Adrenal gland (tissue), 12 donors: ENCODE measurements around the gene CDC73. TPM values are rescaled to one million over a fixed set of nuclear protein-coding genes. Genes with fewer than 3 reads are reported as not detected.

Experiments used
- DNase-seq, 7 donors: peaks; one replicate each; pipeline ENCODE4 v3.0.0-alpha.2; 2019 to 2020
- H3K27ac ChIP-seq, 5 donors: fragments of 200-600 bp; sonication (generic) in 4 of 5; 1 replicate in 3 of 5; 2 replicates in 2 of 5; pipeline versions ENCODE4 v1.5.1 to v1.8.0; 2016 to 2020; ENCODE audit warnings: mild to moderate bottlenecking in 1 of 5
- H3K27me3 ChIP-seq: fragments of 200-600 bp; 2 replicates; pipeline ENCODE4 v1.8.0; 2021
- H3K36me3 ChIP-seq, 2 donors: fragments of 200-600 bp; replicated peaks in 1 of 2; 1 replicate in 1 of 2; 2 replicates in 1 of 2; pipeline versions ENCODE4 v1.5.1 to v1.8.0; 2018 to 2022
- H3K4me1 ChIP-seq, 2 donors: fragments of 200-600 bp; replicated peaks in 1 of 2; 1 replicate in 1 of 2; 2 replicates in 1 of 2; pipeline versions ENCODE4 v1.5.1 to v1.8.0; 2018 to 2021
- H3K4me3 ChIP-seq, 4 donors: fragments of 200-600 bp; sonication (generic) in 3 of 4; one replicate each; pipeline ENCODE4 v1.5.1; 2016 to 2018
- H3K9me3 ChIP-seq, 3 donors: fragments of 200-600 bp; sonication (generic) in 1 of 3; replicated peaks in 1 of 3; 1 replicate in 2 of 3; 2 replicates in 1 of 3; pipeline versions ENCODE4 v1.5.1 to v1.8.0; 2016 to 2021
- CTCF ChIP-seq, 6 experiments: fragments of 450-650 bp in 4 of 6; fragments of 200-600 bp in 2 of 6; sonication (generic) in 1 of 6; IDR thresholded peaks; 1 replicate in 5 of 6; 2 replicates in 1 of 6; pipeline versions ENCODE4 v1.5.1 to v1.8.0; 2016 to 2021; ENCODE audit warnings: antibody characterized with exemption in 6 of 6, mild to moderate bottlenecking in 2 of 6, moderate library complexity in 1 of 6
- POLR2A ChIP-seq, 2 donors: fragments of 450-650 bp; IDR thresholded peaks; one replicate each; pipeline ENCODE4 v1.6.1; 2017; ENCODE audit warnings: antibody characterized with exemption in 2 of 2, mild to moderate bottlenecking in 2 of 2, moderate library complexity in 1 of 2
- WGBS, 4 donors: extraction: QIAGEN DNeasy Blood & Tissue Kit in 2 of 4; methylation state at CpG; one replicate each; pipeline versions ENCODE4 v1.1.5 to v1.1.7; 2013 to 2017; 5-methylcytosine and 5-hydroxymethylcytosine counted together
- intact Hi-C, 2 donors: fragments of 100-400 bp; cut with DNase I; formaldehyde crosslinking; loops; one replicate each; pipeline versions ENCODE4 v1.14.1 to v1.15.0; 2022 to 2023
- polyA plus RNA-seq, 3 donors: library from polyadenylated mRNA; stranded (reverse); fragments of 200-250 nt in 2 of 3; fragments of 350-450 nt in 1 of 3; fragmentation: Illumina TruSeq in 1 of 3; extraction: RNeasy Lipid Tissue Mini Kit (QIAGEN cat#74804) in 1 of 3; gene quantifications; one replicate each; pipeline ENCODE4 v1.2.3, GENCODE V29; 2013 to 2014
- total RNA-seq, 9 donors: library from RNA; depleted of rRNA in 4 of 9; stranded (reverse); fragments of >200 nt in 4 of 9; fragments of 120-200 nt in 1 of 9; fragmentation: NEBNext Ultra II Directional in 1 of 9; extraction: Animal tissue kit (Norgen Biotek cat#: 25700) in 1 of 9; gene quantifications; one replicate each; pipeline versions ENCODE4 v1.1.0 to v1.2.4, GENCODE V29; 2013 to 2023
- donor health status: healthy with polysubstance abuse.
- donor health status: Bipolar disorder and iron deficiency.
- donor health status: DM: yes; HTN: yes; CAD: no.
- donor health status: DM: no; HTN: no; CAD: no.
- donor health status: DM: no; HTN: no; CAD: no.
- donor health status: DM: yes; HTN: yes; CAD: no.

CDC73 gene
- total and polyA plus RNA-seq, 12 donors, result 5.9 to 64.0 (median 36.1) TPM

- no peaks in the 10 kb centered on the region for H3K9me3 ChIP-seq
- TF ChIP-seq CTCF (IDR thresholded peaks at IDR 0.05) (no peak), POLR2A (IDR thresholded peaks at IDR 0.05) (no peak)
- H3K27ac ChIP-seq, result peak overlapping the region in 1 of 5 donors; percentile 96
- H3K27me3 ChIP-seq, result no peaks in the 10 kb centered on the region
- no peak for DNase-seq
- intact Hi-C loops, result loop anchor here in 1 of 2 donors (10.0 kb wide), 1 partner anchor 646 kb away; no protein-coding TSS in a partner anchor
- H3K4me1 ChIP-seq, result peaks cover 19 to 31% of the 10 kb centered on the region in 2 donors
- H3K4me3 ChIP-seq, result peak overlapping the region in 1 of 4 donors; percentile 90
- H3K36me3 ChIP-seq, result peaks cover 0 to 7% of the 10 kb centered on the region in 2 donors
- WGBS, 4 donors, result 56 to 78% (median 69%) methylated on average over 6 of the region's 6 CpGs
Measured at GRCh38 chr1:193120604-193121166, 1.1 kb upstream of the CDC73 start.

GRCh38 chr1:193123751-193124150 is 1.9 kb downstream of the CDC73 start:
- peaks cover 13 to 39% of the 10 kb centered on the region in 2 donors for H3K4me1 ChIP-seq

GRCh38 chr1:193125369-193125768 is 3.5 kb downstream of the CDC73 start:
- DNase-seq, result no peak
- peaks cover 0 to 12% of the 10 kb centered on the region in 2 donors for H3K36me3 ChIP-seq
- H3K27ac ChIP-seq, result no peak overlapping the region
- WGBS, 4 donors, result 90 to 96% (median 91%) methylated on average over 6 of the region's 6 CpGs
- peaks cover 13 to 39% of the 10 kb centered on the region in 2 donors for H3K4me1 ChIP-seq
- intact Hi-C loops, result loop anchor here in 1 of 2 donors (10.0 kb wide), 1 partner anchor 651 kb away; no protein-coding TSS in a partner anchor
- H3K27me3 ChIP-seq, result no peaks in the 10 kb centered on the region
- no peaks in the 10 kb centered on the region for H3K9me3 ChIP-seq
- TF ChIP-seq CTCF (IDR thresholded peaks at IDR 0.05) (no peak), POLR2A (IDR thresholded peaks at IDR 0.05) (no peak)
- no peak overlapping the region for H3K4me3 ChIP-seq

More at GRCh38 chr1:193123751-193124150, 1.9 kb downstream of the CDC73 start:
- intact Hi-C loops, result loop anchor here in 1 of 2 donors (10.0 kb wide), 1 partner anchor 649 kb away; no protein-coding TSS in a partner anchor
- Histone ChIP-seq H3K27ac (no peak overlapping the region), H3K9me3 (no peaks in the 10 kb centered on the region), H3K36me3 (peaks cover 0 to 12% of the 10 kb centered on the region in 2 donors), H3K27me3 (no peaks in the 10 kb centered on the region), H3K4me3 (no peak overlapping the region)
- no peak for DNase-seq
- TF ChIP-seq POLR2A (IDR thresholded peaks at IDR 0.05), result no peak

GRCh38 chr1:193131266-193131860 is 9.5 kb downstream of the CDC73 start:
- intact Hi-C loops, result no loop called here
- Histone ChIP-seq H3K36me3 (peaks cover 0 to 26% of the 10 kb centered on the region in 2 donors), H3K9me3 (no peaks in the 10 kb centered on the region), H3K27ac (no peak overlapping the region), H3K27me3 (no peaks in the 10 kb centered on the region), H3K4me1 (peaks cover 0 to under 1% of the 10 kb centered on the region in 2 donors), H3K4me3 (no peak overlapping the region)
- WGBS, 4 donors, result 94 to 96% (median 95%) methylated on average over 2 of the region's 2 CpGs
- TF ChIP-seq POLR2A (IDR thresholded peaks at IDR 0.05) (no peak), CTCF (IDR thresholded peaks at IDR 0.05) (no peak)
- DNase-seq, result no peak
